Uterus (tissue), 4 donors: ENCODE results near the gene ABCB8. TPM values are rescaled to one million over a fixed set of nuclear protein-coding genes. Genes with fewer than 3 reads are reported as not detected.

Source experiments
- DNase-seq, 2 donors: peaks; one replicate each; pipeline ENCODE4 v3.0.0-alpha.2; 2019 to 2020
- H3K27ac ChIP-seq, 2 donors: fragments of 200-600 bp; sonication (generic); 1 replicate in 1 of 2; 2 replicates in 1 of 2; pipeline ENCODE4 v1.5.1; 2016 to 2018
- H3K27me3 ChIP-seq, 2 donors: fragments of 200-600 bp; sonication (generic); one replicate each; pipeline ENCODE4 v1.5.1; 2018 to 2019; ENCODE audit warnings: control low read depth in 1 of 2
- H3K36me3 ChIP-seq, 2 donors: fragments of 200-600 bp; sonication (generic); one replicate each; pipeline ENCODE4 v1.5.1; 2019; ENCODE audit warnings: control low read depth in 1 of 2
- H3K4me1 ChIP-seq, 2 donors: fragments of 200-600 bp; sonication (generic); one replicate each; pipeline ENCODE4 v1.5.1; 2018 to 2019; ENCODE audit warnings: control low read depth in 1 of 2
- H3K4me3 ChIP-seq, 2 donors: fragments of 200-600 bp; sonication (generic); 1 replicate in 1 of 2; 2 replicates in 1 of 2; pipeline ENCODE4 v1.5.1; 2018 to 2019; ENCODE audit warnings: mild to moderate bottlenecking in 1 of 2
- H3K9me3 ChIP-seq, 2 donors: fragments of 200-600 bp; sonication (generic); one replicate each; pipeline ENCODE4 v1.5.1; 2019; ENCODE audit warnings: control low read depth in 1 of 2
- POLR2A ChIP-seq, 2 donors: fragments of 450-650 bp; IDR thresholded peaks; one replicate each; pipeline ENCODE4 v1.6.1; 2016; ENCODE audit warnings: antibody characterized with exemption in 2 of 2, mild to moderate bottlenecking in 1 of 2, moderate library complexity in 1 of 2
- intact Hi-C: fragments of 100-400 bp; cut with DNase I; formaldehyde crosslinking; loops from one replicate; pipeline ENCODE4 v1.15.1; 2023; ENCODE audit warnings: low total_unique reads
- total RNA-seq, 4 donors: library from RNA; depleted of rRNA in 3 of 4; stranded (reverse); fragments of >200 nt in 3 of 4; gene quantifications; one replicate each; pipeline versions ENCODE4 v1.1.0 to v1.2.4, GENCODE V29; 2014 to 2023
- TF ChIP-seq, protein P1 (sequence below), 4 experiments: fragments of 200-600 bp in 2 of 4; fragments of 450-650 bp in 2 of 4; sonication (generic) in 2 of 4; IDR thresholded peaks; one replicate each; pipeline ENCODE4 v1.5.1; 2016 to 2019; ENCODE audit warnings: antibody characterized with exemption in 4 of 4, mild to moderate bottlenecking in 2 of 4, moderate library complexity in 1 of 4
- donor health status: DM: yes; HTN: yes; CAD: no.

Gene ABCB8
- total RNA-seq, 4 donors from 2014 or later: 18.7 to 54.3 (median 26.0) TPM

DNA sequence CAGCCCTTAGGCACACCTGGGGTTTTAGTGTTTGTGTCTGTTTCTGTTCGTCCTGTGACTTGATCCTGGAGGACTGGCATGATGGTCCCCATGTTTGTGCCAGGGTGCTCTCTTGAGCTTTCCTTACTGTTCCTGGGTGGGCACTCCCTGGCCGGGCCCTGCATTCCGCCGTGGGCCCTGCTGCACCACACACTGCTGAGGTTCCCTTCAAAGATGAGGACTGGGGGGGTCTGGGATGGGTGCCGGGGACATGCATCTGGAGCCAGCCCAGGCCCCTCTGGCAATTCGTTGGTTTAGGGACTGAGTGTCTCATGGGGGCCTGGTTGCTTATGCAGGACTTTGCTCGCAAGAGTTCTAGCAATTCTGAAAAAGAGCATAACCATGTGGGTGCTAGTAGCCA is 62.8 kb downstream of the ABCB8 start:
- Histone ChIP-seq H3K27ac (no peak overlapping the region), H3K4me1 (peaks cover 0 to 12% of the 10 kb centered on the region in 2 donors), H3K4me3 (no peak overlapping the region), H3K9me3 (no peaks in the 10 kb centered on the region), H3K36me3 (no peaks in the 10 kb centered on the region), H3K27me3 (no peaks in the 10 kb centered on the region)
- DNase-seq: no peak
- intact Hi-C loops: no loop called here
- TF ChIP-seq, protein P1, sequence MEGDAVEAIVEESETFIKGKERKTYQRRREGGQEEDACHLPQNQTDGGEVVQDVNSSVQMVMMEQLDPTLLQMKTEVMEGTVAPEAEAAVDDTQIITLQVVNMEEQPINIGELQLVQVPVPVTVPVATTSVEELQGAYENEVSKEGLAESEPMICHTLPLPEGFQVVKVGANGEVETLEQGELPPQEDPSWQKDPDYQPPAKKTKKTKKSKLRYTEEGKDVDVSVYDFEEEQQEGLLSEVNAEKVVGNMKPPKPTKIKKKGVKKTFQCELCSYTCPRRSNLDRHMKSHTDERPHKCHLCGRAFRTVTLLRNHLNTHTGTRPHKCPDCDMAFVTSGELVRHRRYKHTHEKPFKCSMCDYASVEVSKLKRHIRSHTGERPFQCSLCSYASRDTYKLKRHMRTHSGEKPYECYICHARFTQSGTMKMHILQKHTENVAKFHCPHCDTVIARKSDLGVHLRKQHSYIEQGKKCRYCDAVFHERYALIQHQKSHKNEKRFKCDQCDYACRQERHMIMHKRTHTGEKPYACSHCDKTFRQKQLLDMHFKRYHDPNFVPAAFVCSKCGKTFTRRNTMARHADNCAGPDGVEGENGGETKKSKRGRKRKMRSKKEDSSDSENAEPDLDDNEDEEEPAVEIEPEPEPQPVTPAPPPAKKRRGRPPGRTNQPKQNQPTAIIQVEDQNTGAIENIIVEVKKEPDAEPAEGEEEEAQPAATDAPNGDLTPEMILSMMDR (IDR thresholded peaks at IDR 0.05): no peak
- no peak for TF ChIP-seq POLR2A (IDR thresholded peaks at IDR 0.05)

DNA sequence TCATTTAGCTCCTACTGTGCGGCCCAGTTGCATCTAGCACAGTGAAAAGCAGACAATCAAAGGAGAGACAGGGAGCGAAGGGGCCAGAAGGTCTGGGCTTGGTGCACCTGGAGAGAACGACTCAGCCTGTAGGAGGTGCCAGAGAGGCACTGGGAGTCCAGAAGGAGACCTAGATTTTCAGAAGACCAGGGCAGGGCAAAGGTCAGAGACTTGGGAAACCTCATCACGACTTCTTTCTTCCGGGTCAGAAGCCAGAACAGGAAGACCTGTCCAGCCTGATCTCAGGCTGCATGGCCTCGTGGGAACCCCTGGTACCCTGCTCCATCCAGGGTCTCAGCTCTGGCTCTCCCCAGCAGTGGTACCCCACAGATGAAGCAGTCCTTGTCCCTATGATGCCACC is 63.2 kb downstream of the ABCB8 start:
- Histone ChIP-seq H3K36me3 (no peaks in the 10 kb centered on the region), H3K4me1 (peaks cover 0 to 12% of the 10 kb centered on the region in 2 donors), H3K4me3 (no peak overlapping the region), H3K9me3 (no peaks in the 10 kb centered on the region), H3K27me3 (no peaks in the 10 kb centered on the region), H3K27ac (no peak overlapping the region)
- intact Hi-C loops: no loop called here
- DNase-seq: no peak
- TF ChIP-seq, protein P1 (IDR thresholded peaks at IDR 0.05): peak in 1 of 4 experiments; percentile 25
- no peak for TF ChIP-seq POLR2A (IDR thresholded peaks at IDR 0.05)

DNA sequence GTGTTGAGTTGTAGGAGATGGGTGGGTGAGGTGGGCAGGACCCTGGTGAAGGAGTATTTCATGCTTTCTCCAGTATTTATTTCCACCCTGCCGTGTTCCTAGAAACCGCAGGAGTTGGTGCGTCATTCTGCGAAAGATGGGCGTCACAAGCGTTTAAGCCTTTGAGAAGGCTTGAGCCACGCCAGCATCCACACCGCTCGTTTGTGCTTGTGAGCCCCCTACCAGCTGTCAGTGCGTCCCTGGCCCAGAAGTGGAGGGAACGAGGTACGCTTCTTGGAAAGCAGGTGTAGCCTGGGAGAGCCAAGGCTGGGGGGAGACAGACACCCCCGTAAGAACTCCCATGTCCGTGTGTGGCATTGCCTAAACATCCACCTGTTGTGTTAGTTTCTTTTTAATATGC is 63.7 kb downstream of the ABCB8 start:
- H3K27me3 ChIP-seq: no peaks in the 10 kb centered on the region
- H3K4me3 ChIP-seq: no peak overlapping the region
- peaks cover 0 to 12% of the 10 kb centered on the region in 2 donors for H3K4me1 ChIP-seq
- no peaks in the 10 kb centered on the region for H3K36me3 ChIP-seq
- no peaks in the 10 kb centered on the region for H3K9me3 ChIP-seq
- intact Hi-C loops: no loop called here
- H3K27ac ChIP-seq: no peak overlapping the region
- TF ChIP-seq POLR2A (IDR thresholded peaks at IDR 0.05): no peak
- TF ChIP-seq, protein P1 (IDR thresholded peaks at IDR 0.05): no peak
- DNase-seq: no peak

DNA sequence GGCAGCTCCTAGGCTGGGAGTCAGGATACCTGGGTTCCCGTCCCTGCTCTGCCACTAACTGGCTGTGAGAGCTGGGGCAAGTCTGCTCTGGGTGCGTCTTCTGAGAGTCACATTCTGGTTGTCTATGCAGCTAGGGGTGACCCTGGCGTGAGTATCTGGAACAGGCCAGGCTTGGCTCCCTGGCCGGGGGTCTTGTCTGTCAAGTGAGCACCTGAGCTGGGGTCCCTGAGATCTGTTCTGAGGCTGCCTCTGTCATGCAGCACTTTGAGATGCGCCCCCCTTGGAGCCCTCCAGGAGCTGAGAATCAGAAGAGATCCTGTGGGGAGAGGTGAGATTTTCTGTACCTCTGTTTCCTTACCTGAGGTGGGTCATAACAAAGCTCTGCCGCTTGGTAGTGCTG is 65.5 kb downstream of the ABCB8 start:
- TF ChIP-seq POLR2A (IDR thresholded peaks at IDR 0.05): no peak
- no peak overlapping the region for H3K4me3 ChIP-seq
- no peak for DNase-seq
- intact Hi-C loops: no loop called here
- H3K4me1 ChIP-seq: peaks cover 0 to 7% of the 10 kb centered on the region in 2 donors
- H3K27ac ChIP-seq: no peak overlapping the region
- no peaks in the 10 kb centered on the region for H3K9me3 ChIP-seq
- no peaks in the 10 kb centered on the region for H3K36me3 ChIP-seq
- no peaks in the 10 kb centered on the region for H3K27me3 ChIP-seq

DNA sequence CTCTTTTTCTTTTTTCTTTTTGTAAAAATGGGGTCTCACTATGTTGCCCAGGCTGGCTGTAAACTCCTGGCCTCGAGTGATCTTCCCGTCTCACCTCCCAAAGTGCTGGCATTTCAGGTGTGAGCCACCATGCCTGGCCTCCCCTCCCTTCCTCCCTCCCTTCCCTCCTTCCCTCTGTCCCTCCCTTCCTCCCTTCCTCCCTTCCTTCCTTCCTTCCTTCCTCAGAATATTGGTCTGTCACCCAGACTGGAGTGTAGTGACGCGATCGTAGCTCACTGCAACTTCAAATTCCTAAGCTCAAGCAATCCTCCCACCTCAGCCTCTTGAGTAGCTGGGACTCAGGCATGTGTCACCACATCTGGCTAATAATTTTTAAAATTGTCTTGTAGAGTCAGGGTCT is 66.4 kb downstream of the ABCB8 start:
- intact Hi-C loops: no loop called here
- Histone ChIP-seq H3K9me3 (no peaks in the 10 kb centered on the region), H3K27ac (no peak overlapping the region), H3K4me1 (peaks cover 0 to 6% of the 10 kb centered on the region in 2 donors), H3K36me3 (no peaks in the 10 kb centered on the region), H3K4me3 (no peak overlapping the region), H3K27me3 (no peaks in the 10 kb centered on the region)
- no peak for TF ChIP-seq POLR2A (IDR thresholded peaks at IDR 0.05)
- TF ChIP-seq, protein P1 (IDR thresholded peaks at IDR 0.05): no peak
- DNase-seq: no peak
